Epidermal melanocyte (primary cell): ENCODE results near the gene SNPH.
A peak's percentile ranks its signal among the peaks of the same experiment; 100 is the strongest.

Source experiments
- DNase-seq: peaks from one replicate; pipeline ENCODE4 v3.0.0; 2011; ENCODE audit warnings: low spot score; ENCODE audit not compliant: insufficient read length

Gene SNPH

DNA sequence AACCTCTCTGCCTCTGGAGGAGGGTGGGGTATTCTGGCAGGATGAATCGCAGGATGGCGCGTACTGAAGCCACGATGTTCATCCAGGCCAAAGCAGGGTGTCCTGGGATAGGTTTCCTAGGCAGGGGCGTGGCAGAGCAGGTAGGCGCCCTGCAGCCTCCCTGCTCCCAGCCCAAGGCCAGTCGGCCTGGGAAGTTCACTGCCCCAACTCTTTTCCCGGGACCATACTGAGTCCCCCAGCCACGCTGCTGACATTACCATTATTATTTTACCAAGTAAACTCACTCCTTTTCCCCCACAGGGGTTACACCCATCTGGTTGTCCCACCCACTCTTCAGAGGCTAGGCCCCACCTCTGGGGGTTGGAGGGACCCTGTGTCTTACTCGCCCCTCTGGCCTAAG, 41.1 kb downstream of the SNPH start:
- DNase-seq, result no peak

DNA sequence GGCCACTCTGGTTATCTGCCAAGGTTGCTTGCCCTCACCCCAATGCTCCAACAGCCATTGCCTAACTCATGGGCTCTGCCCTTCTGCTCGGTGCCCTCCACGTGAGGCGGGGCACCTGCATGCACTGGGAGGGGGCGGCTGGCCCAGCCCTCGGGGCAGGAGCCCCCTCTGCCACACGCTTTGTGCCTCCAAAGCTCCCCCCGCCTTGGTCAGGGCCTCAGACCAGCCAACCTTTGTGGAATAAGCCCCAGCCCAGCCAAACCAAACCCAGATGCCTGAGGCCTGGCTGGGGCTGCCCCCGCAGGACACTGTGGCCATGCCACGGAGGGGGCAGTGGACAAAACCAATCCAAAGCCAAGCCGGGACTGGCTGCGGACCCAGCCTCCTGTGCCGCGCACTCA, 41.5 kb downstream of the SNPH start:
- no peak for DNase-seq

DNA sequence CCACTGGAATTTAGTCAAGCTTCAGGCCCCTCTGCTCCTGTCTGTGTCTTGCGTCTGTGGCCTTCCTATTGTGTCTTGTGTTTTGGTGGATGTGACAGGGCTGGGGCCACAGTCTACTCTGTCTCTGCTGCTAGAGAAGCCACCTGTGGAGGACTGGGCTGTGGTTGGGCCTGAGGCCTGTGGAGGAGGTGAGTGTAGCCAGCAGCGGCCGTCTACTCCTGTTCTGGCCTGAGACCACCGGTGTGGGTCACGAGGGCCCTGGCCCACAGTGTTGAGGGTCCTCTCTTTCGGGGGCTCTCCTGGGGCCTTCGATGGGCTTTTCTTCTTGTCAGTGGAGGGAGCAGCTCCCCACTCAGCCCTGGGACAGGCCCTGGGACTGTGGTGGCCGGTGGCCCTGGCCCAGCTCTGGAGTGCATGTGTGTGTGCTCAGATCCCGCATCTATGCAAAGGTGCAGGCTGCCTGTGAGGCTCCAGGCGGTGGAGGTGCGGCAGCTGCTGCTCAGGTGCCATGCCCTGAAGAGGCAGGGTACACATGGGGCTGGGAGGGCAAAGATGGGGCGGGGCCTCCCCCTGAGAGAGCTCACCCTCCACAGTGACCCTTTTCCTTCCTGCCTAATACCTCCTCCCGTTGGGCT, 42.1 kb downstream of the SNPH start:
- no peak for DNase-seq

DNA sequence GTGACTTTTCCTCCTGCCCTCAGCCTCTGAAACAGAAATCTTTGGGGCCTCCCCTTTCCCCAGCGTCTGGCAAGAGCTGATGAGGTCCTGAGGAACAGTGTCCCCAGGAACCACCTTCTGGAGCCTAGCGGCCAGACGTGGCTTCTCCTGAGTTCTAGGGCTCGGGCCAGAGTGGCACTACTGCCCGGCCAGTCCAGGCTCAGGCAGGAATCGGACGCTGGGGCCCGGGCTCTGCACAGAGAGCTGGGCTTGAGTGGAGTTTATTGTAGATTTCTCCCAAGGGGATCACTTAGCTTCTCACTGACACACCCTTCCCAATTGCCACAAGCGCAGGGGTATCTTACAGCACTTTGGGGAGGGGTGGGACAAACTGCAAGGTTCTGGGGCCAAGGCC, 42.6 kb downstream of the SNPH start:
- DNase-seq, result no peak

DNA sequence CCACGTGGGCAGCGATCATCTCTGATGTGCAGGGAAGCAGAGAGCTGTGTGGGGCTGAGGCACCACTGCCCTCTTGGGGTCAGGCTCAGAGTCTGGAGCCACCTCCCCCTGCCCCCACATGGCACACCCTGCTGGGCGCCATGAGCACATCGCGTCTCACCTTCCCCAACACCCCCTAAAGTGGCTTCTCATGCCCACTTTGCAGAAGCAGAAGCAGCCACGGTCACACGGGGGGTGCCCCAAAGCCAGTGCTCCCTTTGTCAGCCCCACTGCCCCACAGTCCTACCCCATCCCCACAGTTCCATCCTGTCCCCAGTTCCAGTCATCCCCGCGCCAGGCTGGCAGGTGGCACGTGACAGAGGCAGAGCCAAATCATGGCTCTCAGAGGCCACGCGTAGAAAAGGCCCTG, 43.3 kb downstream of the SNPH start:
- no peak for DNase-seq

DNA sequence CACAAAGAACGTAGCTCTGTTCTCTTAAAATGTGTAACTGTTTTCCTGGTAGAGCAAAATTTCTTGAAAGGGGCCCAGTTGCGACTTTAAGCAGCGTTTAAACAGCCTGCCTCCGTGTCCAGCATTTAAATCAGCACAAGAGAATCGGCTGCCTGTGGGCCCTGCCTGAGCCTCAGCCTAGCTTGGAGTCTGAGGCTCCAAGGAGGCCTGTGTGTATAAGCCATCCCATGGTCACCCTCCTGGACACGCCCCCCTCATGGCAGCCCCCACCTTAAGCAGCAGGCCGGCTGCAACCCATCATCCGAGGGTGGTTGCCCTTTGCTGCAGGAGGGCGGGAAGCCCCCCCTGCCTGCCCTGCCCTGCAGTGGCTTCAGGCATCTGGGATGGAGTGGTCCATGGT, 44.0 kb downstream of the SNPH start:
- no peak for DNase-seq

DNA sequence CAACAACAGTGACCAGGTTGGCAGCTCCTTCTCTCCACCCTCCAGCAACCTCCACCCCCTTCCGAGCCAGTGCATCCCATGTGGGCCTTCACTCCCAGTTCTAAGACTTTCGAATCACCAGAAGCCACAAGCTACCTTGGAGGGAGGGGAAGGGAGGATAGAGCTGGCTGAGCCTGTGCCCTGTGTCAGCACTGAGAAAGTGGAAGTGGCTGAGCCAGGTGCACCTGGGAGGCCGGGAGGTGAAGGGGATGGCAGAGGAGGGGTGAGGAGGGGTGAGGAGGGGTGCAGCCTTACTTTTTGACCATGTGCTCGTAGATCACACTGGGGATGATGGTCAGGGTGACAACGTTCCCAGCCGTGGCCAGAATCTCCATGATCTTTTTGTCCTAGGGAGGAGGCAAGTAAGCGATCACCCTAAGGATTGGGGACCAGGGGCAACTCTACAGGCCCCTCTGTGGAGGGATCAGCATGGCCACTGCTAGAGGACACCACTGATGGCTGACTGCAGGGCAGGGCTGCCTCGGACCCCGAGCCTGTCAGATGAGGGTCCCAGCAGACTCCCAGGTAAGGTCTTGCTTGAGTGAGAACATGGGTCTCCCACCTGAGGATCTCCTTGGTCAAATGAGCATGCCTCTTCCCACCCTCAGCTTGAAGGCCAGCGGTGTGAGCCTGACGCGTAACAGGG, 44.6 kb downstream of the SNPH start:
- no peak for DNase-seq

DNA sequence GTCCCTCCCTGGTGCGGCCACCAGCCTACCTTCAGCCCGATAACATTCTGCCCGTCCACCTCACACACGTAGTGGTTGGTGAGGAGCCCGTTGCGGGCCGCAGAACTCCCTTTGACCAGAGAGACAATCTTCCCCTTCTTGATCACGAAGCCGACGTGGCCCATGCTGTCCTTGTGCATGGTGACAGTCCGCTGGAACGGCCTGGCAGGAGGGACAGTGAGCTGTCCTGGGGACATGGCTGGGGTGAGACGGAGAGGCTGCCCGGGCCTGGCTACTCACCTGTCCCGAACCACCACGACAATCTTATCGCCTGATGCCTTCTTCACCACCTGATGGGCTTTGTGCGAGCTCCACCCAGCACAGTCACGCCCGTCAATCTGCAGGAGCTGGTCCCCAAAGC, 46.2 kb downstream of the SNPH start:
- DNase-seq, result no peak

DNA sequence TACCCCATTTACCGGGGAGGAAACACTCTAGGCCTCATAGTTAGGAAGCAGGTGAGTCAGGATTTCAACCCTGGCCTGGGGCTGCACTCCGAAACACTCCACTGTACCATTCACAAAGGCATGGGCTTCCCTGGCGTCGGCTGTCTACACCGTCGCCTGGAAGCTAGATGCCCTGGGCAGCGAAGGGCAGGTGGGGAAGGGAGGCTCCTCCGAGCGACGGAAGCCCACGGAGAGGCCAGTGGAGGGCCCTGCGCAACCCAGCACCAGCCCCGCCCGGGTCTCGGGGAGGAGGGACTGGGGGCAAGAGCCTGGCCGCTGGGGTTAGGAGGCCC, 46.8 kb downstream of the SNPH start:
- DNase-seq, result no peak

DNA sequence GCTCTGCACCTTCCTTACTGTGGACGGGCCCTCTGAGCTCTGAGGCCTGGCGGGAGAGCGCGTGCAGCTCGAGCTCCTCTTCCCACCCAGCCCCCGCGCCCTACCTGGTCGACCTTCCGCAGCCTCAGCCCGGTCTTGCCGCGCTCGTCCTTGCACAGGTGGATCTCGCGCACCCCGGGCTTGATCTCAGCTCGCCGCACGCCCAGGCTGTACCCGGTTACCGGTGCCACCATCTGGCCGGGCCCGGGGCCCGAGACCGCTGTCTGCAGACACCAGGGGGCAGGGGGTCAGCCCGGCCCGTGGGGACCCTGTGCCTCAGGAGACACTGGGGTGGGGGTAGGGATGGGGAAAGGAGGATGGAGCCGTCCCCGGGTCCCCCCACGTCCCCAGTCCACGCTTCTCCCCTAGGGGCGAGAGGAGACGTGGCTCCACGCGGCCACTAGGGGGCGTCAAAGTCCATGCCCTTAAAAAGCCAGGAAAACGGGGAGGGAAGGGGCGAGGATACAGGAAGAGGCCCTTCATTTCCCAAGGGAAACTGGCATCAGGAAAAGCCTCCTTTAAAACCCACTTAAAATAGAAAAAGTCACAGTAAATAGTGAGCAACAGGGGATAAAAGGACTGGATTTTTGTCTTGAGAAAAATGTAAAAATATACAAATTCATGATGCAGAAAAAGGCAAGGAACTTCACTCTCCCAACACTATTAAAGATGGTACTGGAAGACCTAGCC, 47.3 kb downstream of the SNPH start:
- DNase-seq, result peak; percentile 87

DNA sequence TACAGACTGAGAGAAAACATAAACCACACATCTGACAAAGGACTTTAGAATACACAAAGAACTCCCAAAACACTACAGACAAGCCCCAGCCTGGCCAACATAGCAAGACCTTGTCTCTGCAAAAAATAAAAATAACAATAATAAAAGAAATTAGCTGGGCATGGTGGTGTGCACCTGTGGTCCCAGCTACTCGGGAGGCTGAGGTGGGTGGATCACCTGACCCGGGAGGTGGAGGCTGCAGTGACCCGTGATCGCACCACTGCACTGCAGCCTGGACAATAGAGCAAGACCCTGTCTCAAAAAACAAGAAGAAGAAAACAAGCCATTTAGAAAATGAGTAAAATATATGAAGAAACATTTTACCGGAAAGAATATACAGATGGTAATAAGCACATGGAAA, 49.7 kb downstream of the SNPH start:
- DNase-seq, result no peak

DNA sequence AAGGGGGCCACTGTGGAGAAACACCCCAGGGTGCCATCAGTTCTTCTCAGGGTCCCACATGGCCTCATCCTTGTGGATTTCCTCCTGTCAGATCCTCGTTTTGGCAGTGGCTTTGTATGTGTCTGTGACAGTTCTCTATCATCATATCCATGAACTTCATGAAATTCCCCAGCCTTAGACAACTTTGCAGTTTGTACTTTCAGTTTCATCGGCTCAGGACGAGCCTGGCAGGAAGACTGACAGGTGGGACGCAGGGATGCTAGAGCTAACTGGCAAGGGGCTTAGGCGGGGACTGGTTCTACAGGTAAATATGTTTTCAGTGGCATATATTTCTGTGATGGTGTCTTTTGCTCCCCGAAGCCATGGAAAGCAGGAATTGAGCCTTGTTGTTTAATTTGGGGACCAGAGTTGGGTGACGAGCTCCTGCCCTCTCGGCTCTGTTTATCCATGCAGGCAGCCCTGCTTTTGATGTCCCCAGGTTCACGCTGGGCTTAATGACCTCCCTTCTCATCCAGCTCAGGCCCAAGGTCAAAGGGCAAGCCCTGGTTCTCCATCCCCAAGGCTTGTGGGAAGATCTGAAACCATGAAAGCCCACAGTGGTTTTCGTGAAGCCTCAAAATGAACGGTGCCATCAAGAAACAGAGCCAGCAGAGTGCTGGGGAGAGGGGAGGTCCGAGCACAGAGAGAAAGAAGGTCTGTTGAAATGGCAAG, 51.6 kb downstream of the SNPH start:
- no peak for DNase-seq

DNA sequence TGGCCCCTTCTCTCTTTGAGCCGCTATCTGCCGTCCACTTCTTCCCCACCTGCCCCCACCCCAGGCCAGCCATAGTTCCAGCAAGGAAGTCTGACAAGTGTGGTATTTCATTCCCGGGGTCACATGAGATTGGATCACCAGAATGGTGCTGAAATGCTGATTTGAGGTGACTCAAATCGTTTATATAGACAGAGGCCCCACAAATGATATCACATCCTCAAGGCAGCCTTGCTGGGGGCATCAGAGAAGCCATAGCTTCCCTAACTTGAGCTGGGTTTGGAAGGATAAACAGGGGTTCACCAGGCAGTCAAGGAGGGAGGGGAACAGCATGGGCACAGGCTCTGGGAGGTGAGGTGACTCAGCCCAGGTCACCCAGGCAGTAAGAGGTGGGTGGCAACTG, 53.0 kb downstream of the SNPH start:
- DNase-seq, result no peak

DNA sequence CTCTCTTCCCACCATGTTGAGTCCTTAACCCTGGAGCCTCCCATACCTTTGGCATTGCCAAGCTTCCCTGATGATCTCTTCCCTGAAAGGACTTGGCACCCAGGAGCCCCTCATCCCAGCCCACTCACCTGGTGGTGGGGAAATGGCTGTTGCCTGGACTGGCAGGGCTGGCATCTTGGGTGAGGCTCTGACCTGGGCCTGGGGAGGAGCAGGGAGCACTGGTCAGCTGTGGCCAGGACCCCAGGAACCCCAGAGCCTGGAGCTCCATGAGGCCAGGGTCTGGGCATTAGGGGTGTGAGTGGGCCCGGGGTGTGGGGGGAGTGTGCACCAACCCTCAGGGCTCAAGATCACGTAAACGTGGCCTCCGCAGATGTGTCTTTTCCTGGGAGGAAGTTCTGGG, 53.4 kb downstream of the SNPH start:
- DNase-seq, result no peak

DNA sequence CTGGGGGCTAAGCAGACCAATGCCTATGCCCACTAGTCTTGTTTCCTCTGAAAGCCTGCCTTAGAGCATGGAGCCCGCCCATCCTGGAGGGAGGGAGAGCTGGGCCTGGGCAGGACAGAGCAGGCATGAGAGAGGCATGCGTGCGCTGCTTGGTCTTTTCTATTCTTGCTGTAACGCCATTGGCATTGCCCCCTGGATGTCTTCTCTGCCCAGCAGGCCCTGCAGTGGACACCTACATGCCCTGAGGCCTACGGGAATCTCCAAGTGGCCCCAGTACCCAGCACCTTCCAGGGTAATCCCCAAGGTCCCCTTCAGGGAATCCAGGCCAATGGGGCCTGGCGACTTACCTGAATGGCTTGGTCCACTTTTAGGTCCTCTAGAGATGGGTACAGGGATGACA, 53.9 kb downstream of the SNPH start:
- DNase-seq, result no peak

DNA sequence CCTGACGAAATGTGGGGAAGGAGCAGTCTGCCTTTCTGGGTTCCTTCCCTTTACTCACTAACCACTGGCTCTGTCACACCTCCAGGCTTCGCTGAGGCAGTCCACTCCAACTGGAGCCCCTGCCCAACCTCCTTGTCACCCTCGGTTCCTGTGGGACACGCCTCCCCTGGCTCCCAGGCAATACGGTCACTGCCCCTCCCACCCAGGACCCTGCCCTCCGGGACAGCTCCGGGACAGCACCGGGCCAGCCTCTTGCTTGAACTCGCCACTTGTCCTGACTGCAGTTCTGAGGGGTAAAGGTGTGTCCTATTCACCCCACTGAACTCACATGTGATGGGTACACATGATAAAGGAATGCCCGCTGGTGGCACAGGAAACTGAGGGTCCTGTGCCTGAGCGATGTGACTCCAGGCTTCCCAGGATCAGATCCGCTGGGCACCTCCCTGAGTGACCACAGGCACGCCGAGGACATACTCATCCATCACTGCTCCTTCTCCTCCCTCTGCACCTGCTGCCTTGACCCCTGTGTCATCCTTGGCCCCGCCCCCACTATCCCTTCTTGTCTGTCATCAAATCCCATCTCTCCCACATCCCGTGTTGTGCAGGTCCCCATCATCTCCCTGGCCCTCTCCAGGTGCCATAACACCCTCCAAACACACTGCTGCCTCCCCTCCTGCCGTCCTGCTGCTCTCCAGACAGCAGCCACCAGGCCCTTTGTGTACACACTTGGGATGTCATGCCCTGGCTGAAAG, 55.0 kb downstream of the SNPH start:
- DNase-seq, result no peak

DNA sequence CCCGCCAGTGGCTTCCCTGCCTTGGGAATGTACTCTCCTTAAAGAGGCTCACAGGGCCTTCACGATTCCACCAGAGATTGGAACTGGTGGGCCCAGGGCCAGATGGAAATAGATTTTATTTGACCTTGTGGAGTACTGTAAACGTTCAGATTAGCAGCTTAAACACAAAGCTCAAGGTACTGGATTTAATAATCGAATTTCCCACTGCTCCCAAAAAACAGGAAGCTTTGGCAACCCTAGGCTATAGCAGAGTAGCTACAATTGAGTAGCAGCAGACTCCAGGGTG, 55.5 kb downstream of the SNPH start:
- no peak for DNase-seq

DNA sequence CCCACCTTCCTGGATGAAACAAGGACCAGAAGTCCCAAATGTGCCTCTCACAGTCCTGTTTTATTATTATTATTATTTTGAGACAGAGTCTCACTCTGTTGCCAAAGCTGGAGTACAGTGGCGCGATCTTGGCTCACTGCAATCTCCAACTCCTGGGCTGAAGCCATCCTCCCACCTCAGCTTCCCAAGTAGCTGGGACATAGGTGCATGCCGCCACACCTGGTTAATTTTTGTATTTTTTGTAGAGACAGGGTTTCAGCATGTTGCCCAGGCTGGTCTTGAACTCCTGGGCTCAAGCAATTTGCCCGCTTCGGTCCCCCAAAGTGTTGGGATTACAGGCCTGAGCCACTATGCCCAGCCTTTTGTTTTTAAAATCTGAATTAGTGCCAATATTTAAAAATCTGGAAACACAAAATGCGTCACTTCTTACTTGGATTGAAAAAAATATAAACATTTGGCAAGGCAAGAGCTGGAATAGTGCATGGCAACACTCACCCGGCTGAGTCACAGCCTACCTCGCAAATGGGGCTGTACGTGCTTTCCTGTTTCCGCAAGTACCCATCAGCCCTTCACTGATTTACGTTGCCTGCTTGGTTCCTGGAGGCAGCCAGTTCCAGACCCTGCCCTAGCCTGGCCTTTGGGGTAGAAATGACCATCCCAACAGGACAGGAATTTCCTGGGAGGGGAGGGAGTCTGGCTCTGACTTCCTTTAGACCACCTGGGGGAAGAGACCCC, 56.6 kb downstream of the SNPH start:
- DNase-seq, result no peak

DNA sequence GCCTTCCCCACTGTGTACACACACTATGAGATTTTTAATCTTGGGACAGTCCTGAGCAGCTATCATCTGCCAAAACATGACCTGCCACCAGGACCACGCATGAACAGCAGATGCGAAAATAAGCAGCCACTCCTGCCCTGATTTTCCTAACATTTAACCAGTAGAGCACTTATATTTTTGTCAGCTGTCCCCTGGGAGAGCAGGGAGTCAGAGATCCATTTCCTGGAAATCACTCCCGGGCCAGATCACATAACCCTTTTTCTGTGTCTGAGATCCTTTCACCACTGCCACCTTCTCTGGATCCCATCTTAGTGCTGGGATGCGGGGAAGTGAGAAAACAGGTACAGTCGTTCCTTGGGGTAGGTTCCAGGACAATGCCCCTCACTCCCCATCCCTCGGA, 57.2 kb downstream of the SNPH start:
- DNase-seq, result no peak

DNA sequence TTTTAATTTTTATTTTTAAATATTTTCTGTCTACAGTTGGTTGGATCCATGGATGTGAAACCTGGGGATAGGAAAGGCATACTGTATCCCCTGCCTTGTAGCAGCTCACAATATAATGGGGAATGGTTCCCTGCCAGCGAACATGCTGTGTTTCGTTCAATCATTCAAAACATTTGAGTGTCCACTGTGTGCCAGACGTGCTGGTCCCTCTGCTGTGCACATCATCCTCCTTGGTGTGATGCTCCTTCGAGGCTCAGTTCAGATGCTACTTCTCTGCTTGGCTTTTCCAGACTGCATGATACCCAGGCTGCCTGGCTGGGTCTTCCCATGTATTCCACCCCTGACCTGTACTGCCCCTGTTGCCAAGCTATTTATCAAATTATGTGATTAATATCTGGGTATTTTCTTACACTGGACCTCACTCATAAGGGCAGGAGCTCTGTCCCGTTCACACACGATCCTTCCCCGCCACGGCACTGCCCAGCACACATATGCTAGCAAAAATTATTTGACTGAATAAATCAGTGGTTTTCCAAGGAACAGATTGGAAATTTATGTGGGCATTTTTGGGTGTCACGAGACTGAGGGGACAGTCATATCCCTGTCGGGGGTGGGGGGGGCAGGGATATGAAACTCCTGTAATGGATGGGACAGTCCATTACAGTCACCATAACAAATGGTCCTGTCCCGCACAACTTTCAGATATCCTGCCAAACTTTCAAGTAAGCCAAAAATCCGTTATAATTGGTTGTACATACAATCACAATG, 57.9 kb downstream of the SNPH start:
- DNase-seq, result no peak
